ENCODE measurements around the gene PRDM7.

The PRDM7 gene

DNA sequence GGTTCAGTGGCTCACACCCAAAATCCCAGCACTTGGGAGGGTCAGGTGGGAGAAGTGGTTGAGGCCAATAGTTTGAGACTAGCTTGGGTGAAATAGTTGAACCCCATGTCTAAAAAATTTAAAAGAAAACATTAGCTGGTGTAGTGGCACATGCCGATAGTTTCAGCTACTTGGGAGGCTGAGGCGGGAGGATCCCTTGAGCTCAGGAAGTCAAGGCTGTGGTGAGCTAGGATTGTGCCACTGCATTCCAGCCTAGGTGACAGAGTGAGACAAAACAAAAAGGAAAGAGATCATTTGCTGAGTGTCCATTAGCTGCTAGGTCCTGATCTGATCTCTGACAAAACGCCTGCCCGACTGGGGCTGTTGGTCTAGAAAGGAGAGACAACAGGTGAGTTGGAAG, 43.7 kb downstream of the PRDM7 start:
- ATAC-seq, result no peak
- Mint-ChIP-seq H3K27ac (no peak overlapping the region), H3K9me3 (peaks cover 7% of the 10 kb centered on the region), H3K4me3 (no peak overlapping the region), H3K36me3 (ENCODE audit: low read depth) (peaks cover 9% of the 10 kb centered on the region), H3K4me1 (peaks cover 6% of the 10 kb centered on the region), H3K27me3 (no peaks in the 10 kb centered on the region)
- no peak for DNase-seq

- DNase-seq (no peak), ATAC-seq (peak; percentile 30)
- Mint-ChIP-seq H3K27me3 (no peaks in the 10 kb centered on the region), H3K27ac (peak overlapping the region; percentile 46), H3K36me3 (ENCODE audit: low read depth) (peaks cover 9% of the 10 kb centered on the region), H3K4me3 (peak overlapping the region; percentile 30), H3K9me3 (peaks cover 7% of the 10 kb centered on the region), H3K4me1 (peaks cover 6% of the 10 kb centered on the region)
Measured at GRCh38 chr16:90032674-90033331, 44.3 kb downstream of the PRDM7 start.

- Mint-ChIP-seq H3K27me3 (no peaks in the 10 kb centered on the region), H3K4me1 (peaks cover 6% of the 10 kb centered on the region), H3K9me3 (peaks cover 7% of the 10 kb centered on the region), H3K27ac (peak overlapping the region; percentile 93), H3K36me3 (ENCODE audit: low read depth) (peaks cover 9% of the 10 kb centered on the region), H3K4me3 (peak overlapping the region; percentile 30)
- DNase-seq (no peak), ATAC-seq (no peak)
Measured at GRCh38 chr16:90031931-90032673, 45.0 kb downstream of the PRDM7 start.

- Mint-ChIP-seq H3K4me1 (peaks cover 8% of the 10 kb centered on the region), H3K9me3 (peaks cover 7% of the 10 kb centered on the region), H3K27ac (peak overlapping the region; percentile 93), H3K36me3 (ENCODE audit: low read depth) (peaks cover 9% of the 10 kb centered on the region), H3K27me3 (no peaks in the 10 kb centered on the region), H3K4me3 (no peak overlapping the region)
- no peak for ATAC-seq
- no peak for DNase-seq
Measured at GRCh38 chr16:90031186-90031930, 45.8 kb downstream of the PRDM7 start.

GRCh38 chr16:90028985-90029384, 48.1 kb downstream of the PRDM7 start:
- no peak for DNase-seq
- no peak overlapping the region for H3K27ac Mint-ChIP-seq
- no peaks in the 10 kb centered on the region for H3K27me3 Mint-ChIP-seq
- no peak for ATAC-seq
- H3K4me3 Mint-ChIP-seq, result no peak overlapping the region
- peaks cover 9% of the 10 kb centered on the region for H3K36me3 Mint-ChIP-seq (ENCODE audit: low read depth)
- H3K4me1 Mint-ChIP-seq, result peaks cover 13% of the 10 kb centered on the region
- peaks cover 7% of the 10 kb centered on the region for H3K9me3 Mint-ChIP-seq

GRCh38 chr16:90027611-90028010, 49.5 kb downstream of the PRDM7 start:
- Mint-ChIP-seq H3K4me3 (no peak overlapping the region), H3K27ac (no peak overlapping the region), H3K4me1 (peaks cover 13% of the 10 kb centered on the region), H3K36me3 (ENCODE audit: low read depth) (peaks cover 9% of the 10 kb centered on the region), H3K9me3 (peaks cover 7% of the 10 kb centered on the region), H3K27me3 (no peaks in the 10 kb centered on the region)
- ATAC-seq, result no peak
- DNase-seq, result no peak

- H3K27me3 Mint-ChIP-seq, result no peaks in the 10 kb centered on the region
- ATAC-seq, result no peak
Measured at GRCh38 chr16:90026135-90026534, 51.0 kb downstream of the PRDM7 start.

GRCh38 chr16:90023078-90023447, 54.1 kb downstream of the PRDM7 start:
- Mint-ChIP-seq H3K4me3 (peak overlapping the region; percentile 65), H3K27me3 (peaks cover 13% of the 10 kb centered on the region), H3K4me1 (peaks cover 26% of the 10 kb centered on the region), H3K9me3 (peaks cover 5% of the 10 kb centered on the region), H3K36me3 (ENCODE audit: low read depth) (peaks cover 5% of the 10 kb centered on the region), H3K27ac (no peak overlapping the region)
- ATAC-seq (no peak), DNase-seq (no peak)

More at GRCh38 chr16:90026135-90026534, 51.0 kb downstream of the PRDM7 start:
- H3K9me3 Mint-ChIP-seq, result peaks cover 5% of the 10 kb centered on the region
- H3K4me3 Mint-ChIP-seq, result no peak overlapping the region
- peaks cover 5% of the 10 kb centered on the region for H3K36me3 Mint-ChIP-seq (ENCODE audit: low read depth)
- H3K27ac Mint-ChIP-seq, result no peak overlapping the region
- no peak for DNase-seq
- peaks cover 17% of the 10 kb centered on the region for H3K4me1 Mint-ChIP-seq

GRCh38 chr16:90022209-90023077, 54.7 kb downstream of the PRDM7 start:
- peaks cover 26% of the 10 kb centered on the region for H3K4me1 Mint-ChIP-seq
- H3K4me3 Mint-ChIP-seq, result peak overlapping the region; percentile 65
- peaks cover 5% of the 10 kb centered on the region for H3K36me3 Mint-ChIP-seq (ENCODE audit: low read depth)
- DNase-seq, result peak; percentile 88
- peaks cover 13% of the 10 kb centered on the region for H3K27me3 Mint-ChIP-seq
- peaks cover 5% of the 10 kb centered on the region for H3K9me3 Mint-ChIP-seq
- H3K27ac Mint-ChIP-seq, result no peak overlapping the region
- ATAC-seq, result peak; percentile 86

- Mint-ChIP-seq H3K36me3 (ENCODE audit: low read depth) (peaks cover 5% of the 10 kb centered on the region), H3K4me1 (peaks cover 20% of the 10 kb centered on the region), H3K27me3 (peaks cover 13% of the 10 kb centered on the region), H3K27ac (no peak overlapping the region), H3K9me3 (peaks cover 5% of the 10 kb centered on the region), H3K4me3 (no peak overlapping the region)
- DNase-seq (no peak), ATAC-seq (no peak)
Measured at GRCh38 chr16:90020838-90021382, 56.2 kb downstream of the PRDM7 start.

DNA sequence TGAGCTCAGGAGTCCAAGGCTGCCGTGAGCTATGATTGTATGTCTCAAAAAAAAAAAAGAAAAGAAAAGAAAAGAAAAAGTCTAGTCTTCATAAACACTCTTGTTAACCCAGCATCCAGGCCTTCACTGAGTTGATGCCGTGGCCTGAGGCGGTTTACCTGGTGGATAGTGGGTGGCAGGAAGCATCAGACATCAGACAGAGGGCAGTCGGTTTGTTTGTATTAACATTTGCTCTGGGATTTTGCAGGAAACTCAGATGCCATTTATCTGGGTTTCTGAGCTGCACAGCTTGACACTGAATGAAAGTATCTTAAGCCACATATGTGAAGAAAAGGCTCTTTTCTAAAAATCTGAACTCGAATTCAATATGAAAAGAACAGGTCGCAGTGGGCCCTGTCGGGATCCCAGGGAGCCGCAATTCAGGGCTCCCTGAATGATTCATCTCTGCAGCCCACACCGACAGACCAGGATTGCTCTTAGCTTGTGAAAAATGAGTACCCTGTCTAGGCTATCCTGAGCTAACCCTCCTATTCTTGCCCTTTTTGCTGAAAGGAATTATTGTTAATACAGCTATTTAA, 56.8 kb downstream of the PRDM7 start:
- DNase-seq (no peak), ATAC-seq (no peak)
- Mint-ChIP-seq H3K27ac (peak overlapping the region; percentile 61), H3K4me3 (peak overlapping the region; percentile 75), H3K9me3 (peaks cover 5% of the 10 kb centered on the region), H3K27me3 (peaks cover 16% of the 10 kb centered on the region), H3K36me3 (ENCODE audit: low read depth) (peaks cover 5% of the 10 kb centered on the region), H3K4me1 (peaks cover 20% of the 10 kb centered on the region)

DNA sequence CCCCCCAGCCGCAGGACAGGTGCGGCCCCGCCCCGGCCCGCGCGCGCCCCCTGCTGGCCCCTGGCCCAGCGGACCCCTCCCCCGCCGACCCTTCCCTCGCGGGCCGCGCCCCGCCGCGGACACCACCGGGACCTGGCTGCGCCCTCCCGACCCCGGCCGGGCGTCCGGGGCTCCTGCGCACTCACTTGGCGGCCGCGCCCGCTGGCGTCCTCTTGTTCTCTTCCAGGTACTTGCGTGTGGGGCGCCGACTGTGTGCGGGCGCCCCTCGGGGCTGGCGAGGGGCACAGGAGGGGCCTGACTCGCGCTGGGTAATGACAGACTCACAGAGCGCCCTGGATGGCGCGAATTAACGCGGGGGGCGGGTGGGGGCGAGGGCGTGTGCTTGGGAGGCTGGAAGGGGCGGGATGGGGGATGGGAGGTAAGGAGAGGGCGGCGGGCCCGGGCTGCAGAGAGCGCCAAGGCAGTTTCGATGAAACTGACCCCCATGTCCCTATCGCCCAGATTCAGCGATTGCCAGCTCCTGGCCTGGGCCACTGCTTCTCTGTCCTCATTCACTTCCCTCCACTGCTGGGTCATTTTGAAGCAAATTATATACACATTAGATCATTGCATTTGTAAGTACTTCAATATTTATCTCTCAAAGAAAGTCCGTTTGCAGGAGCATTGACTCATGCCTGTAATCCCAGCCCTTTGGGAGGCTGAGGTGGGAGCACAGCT, 57.4 kb downstream of the PRDM7 start:
- peak overlapping the region; percentile 61 for H3K27ac Mint-ChIP-seq
- peaks cover 20% of the 10 kb centered on the region for H3K4me1 Mint-ChIP-seq
- peaks cover 5% of the 10 kb centered on the region for H3K36me3 Mint-ChIP-seq (ENCODE audit: low read depth)
- ATAC-seq (peak; percentile 35), DNase-seq (peak; percentile 53)
- H3K9me3 Mint-ChIP-seq, result peaks cover 5% of the 10 kb centered on the region
- peaks cover 18% of the 10 kb centered on the region for H3K27me3 Mint-ChIP-seq
- H3K4me3 Mint-ChIP-seq, result peak overlapping the region; percentile 75
